BLaER1 (cell line): ENCODE data around the gene TRIM59.

Experiments
- H3K27ac ChIP-seq: shearing (Covaris generic); formaldehyde crosslinking; 2 replicates; pipeline ENCODE4 v1.8.1; 2022
- H3K27me3 ChIP-seq: shearing (Covaris generic); formaldehyde crosslinking; 2 replicates; pipeline ENCODE4 v1.8.1; 2022
- H3K36me3 ChIP-seq: shearing (Covaris generic); formaldehyde crosslinking; 2 replicates; pipeline ENCODE4 v1.8.1; 2022
- H3K4me1 ChIP-seq: shearing (Covaris generic); formaldehyde crosslinking; 2 replicates; pipeline ENCODE4 v1.8.1; 2022
- H3K4me2 ChIP-seq: shearing (Covaris generic); formaldehyde crosslinking; 2 replicates; pipeline ENCODE4 v1.8.1; 2022
- H3K4me3 ChIP-seq: shearing (Covaris generic); formaldehyde crosslinking; 2 replicates; pipeline ENCODE4 v1.8.1; 2022
- H3K9ac ChIP-seq: shearing (Covaris generic); formaldehyde crosslinking; 2 replicates; pipeline ENCODE4 v1.8.1; 2022
- H3K9me3 ChIP-seq: shearing (Covaris generic); formaldehyde crosslinking; 2 replicates; pipeline ENCODE4 v1.8.1; 2022
- H4K20me1 ChIP-seq: shearing (Covaris generic); formaldehyde crosslinking; 2 replicates; pipeline ENCODE4 v1.8.1; 2022
- Cebpa-rat ChIP-seq: shearing (Covaris generic); IDR thresholded peaks from 2 replicates; pipeline ENCODE4 v1.8.1; 2022

The TRIM59 gene, protein sequence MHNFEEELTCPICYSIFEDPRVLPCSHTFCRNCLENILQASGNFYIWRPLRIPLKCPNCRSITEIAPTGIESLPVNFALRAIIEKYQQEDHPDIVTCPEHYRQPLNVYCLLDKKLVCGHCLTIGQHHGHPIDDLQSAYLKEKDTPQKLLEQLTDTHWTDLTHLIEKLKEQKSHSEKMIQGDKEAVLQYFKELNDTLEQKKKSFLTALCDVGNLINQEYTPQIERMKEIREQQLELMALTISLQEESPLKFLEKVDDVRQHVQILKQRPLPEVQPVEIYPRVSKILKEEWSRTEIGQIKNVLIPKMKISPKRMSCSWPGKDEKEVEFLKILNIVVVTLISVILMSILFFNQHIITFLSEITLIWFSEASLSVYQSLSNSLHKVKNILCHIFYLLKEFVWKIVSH

DNA sequence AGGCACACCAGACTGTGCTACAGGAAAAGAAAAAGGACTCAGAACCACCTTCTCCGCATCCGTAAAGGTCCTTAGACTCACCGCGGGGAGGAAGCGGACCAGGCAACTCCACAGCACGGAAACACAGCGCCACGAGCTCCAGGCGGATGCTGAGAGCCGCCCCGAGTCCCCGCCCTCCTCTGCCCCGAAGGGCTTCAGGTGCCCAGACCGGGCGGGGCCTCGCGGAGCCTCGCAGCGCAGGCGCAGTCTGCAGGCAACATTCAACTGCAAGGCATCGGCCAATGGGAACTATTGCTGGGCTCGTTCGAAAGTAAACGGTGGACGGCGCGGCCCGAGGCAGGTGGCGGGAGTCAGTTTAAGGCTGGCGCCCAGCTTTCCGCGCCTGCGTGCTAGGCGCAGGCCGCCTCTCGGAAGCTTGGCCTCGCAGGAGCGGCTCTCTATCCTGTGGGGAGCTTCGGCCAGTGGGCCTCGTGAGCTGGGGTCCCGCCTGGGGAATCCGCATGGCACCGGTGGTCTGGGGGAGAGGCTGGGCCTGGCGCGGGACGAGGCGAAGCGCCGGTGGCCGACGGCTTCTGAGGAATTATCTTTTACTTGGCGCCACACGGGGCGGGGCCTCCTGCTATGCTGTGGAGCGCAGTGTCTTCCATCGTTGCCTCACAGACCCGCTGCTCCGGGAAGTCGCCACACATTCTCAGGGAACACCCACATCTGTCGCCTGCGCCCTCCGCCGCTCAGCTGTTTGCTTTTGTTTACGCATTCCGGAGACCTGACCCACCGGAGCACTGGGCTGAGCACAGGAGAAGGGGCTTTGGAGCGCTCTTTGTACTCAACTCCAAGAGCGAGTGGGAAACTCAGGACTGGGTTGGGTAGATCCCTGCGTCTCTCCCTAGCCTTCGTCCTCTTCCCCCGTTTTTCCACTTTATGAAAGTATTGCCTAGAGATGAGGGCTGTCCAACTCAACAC lies at the start of gene TRIM59:
TSS of gene TRIM59 (minus strand) at position 151 of the 963 bp plus-strand sequence. CDS start 10,603 bp downstream, outside the sequence.
- peak within 1 kb of the TSS; percentile 85 for H3K4me3 ChIP-seq
- H3K36me3 ChIP-seq = peaks cover 16% of the 10 kb centered on the region
- H3K27ac ChIP-seq = peak within 1 kb of the TSS; percentile 83
- H4K20me1 ChIP-seq = no peaks in the 10 kb centered on the region
- no peaks in the 10 kb centered on the region for H3K27me3 ChIP-seq
- H3K4me1 ChIP-seq = peaks cover 25% of the 10 kb centered on the region
- no peak for TF ChIP-seq Cebpa-rat
- peaks cover 15% of the 10 kb centered on the region; the same call in 1 of the 2 replicates for H3K9me3 ChIP-seq
- peak within 1 kb of the TSS; percentile 87 for H3K9ac ChIP-seq
- peak within 1 kb of the TSS; percentile 54 for H3K4me2 ChIP-seq

DNA sequence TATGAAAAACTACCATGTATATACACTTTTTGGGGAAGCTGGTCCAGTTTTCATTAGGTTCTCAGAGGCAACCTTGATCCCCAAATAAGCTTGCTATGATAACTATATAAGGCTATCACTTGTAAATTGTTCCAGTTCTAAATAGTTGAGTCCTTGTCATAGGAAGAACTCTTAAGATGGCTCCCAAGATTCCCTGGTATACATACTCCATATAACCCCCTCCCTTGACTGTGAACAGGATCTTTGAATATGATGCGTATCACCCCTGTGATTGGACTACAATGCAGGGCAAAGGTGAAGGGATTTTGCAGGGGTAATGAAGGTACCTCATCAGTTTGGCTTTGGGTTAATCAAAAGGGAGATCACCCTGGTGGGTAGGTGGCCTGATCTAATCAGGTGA lies 48.6 kb upstream of the TRIM59 start:
- H4K20me1 ChIP-seq = no peaks in the 10 kb centered on the region
- no peak overlapping the region for H3K4me2 ChIP-seq
- no peaks in the 10 kb centered on the region for H3K4me1 ChIP-seq
- peaks cover 66% of the 10 kb centered on the region for H3K36me3 ChIP-seq
- no peak for TF ChIP-seq Cebpa-rat
- H3K9ac ChIP-seq = no peak overlapping the region
- no peaks in the 10 kb centered on the region for H3K27me3 ChIP-seq
- no peak overlapping the region for H3K4me3 ChIP-seq
- H3K9me3 ChIP-seq = no peaks in the 10 kb centered on the region
- no peak overlapping the region for H3K27ac ChIP-seq

DNA sequence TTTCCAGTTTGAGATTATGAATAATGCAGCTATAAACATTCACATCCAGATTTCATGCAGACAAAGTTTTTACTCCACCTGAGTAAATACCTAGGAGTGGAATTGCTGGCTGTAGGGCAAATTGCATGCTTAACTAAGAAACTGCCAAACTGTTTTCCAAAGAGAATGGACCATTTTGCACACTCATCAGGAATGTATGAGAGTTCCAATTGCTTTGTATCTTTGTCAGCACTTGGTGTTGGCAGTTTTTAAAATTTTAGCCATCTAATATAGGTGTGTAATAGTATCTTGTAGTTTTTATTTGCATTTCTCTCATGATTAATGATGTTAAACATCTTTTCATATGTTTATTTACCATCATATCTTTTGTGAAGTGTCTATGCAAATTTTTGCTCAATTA lies 40.6 kb upstream of the TRIM59 start:
- Histone ChIP-seq H3K27ac (no peak overlapping the region), H3K4me2 (no peak overlapping the region), H3K36me3 (no peaks in the 10 kb centered on the region), H3K4me3 (no peak overlapping the region), H3K9ac (no peak overlapping the region), H4K20me1 (no peaks in the 10 kb centered on the region), H3K27me3 (no peaks in the 10 kb centered on the region), H3K9me3 (no peaks in the 10 kb centered on the region), H3K4me1 (peaks cover 6% of the 10 kb centered on the region; the same call in 1 of the 2 replicates)
- TF ChIP-seq Cebpa-rat = no peak

DNA sequence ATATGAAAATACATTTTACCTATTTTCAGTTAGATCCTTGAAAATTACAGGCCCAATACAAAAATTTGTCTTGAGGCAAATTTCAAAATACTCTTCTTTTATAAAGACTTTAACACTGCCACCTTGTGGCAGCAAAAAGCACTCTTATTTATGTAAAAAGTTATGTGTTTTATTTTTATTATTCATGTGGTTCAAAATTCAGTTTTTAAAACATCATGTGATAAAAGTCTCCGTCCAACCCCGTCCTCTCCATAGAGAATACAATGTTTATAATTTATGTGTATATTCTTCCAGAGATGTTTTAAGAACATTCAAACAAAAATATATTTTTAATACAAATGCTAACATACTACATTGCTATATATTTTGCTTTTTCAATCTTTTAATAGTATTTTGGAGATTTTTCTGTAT lies 36.9 kb upstream of the TRIM59 start:
- Histone ChIP-seq H3K27me3 (no peaks in the 10 kb centered on the region), H3K4me3 (no peak overlapping the region; the same call in 1 of the 2 replicates), H3K27ac (no peak overlapping the region), H3K4me1 (peaks cover 6% of the 10 kb centered on the region; the same call in 1 of the 2 replicates), H3K9me3 (no peaks in the 10 kb centered on the region), H4K20me1 (no peaks in the 10 kb centered on the region), H3K4me2 (no peak overlapping the region), H3K36me3 (no peaks in the 10 kb centered on the region), H3K9ac (no peak overlapping the region)
- TF ChIP-seq Cebpa-rat = no peak

DNA sequence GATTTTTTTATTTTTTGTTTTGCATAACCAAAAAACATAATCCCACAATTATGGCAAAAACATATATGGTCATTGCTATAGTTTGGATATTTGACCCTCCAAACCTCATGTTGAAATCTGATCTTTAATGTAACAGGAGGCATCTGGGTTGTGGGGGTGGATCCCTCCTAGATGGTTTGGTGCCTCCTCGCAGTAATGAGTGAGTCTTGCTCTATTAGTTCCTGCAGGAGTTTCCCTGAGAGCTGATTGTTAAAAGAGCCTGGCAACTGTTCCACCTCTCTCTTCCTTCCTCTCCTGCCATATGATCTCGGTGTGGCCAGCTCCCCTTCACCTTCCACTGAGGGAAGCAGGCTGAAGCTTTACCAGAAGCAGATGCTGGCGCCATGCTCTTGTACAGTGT lies 33.2 kb upstream of the TRIM59 start:
- no peak for TF ChIP-seq Cebpa-rat
- Histone ChIP-seq H4K20me1 (no peaks in the 10 kb centered on the region), H3K27me3 (no peaks in the 10 kb centered on the region), H3K4me1 (peaks cover 6% of the 10 kb centered on the region; the same call in 1 of the 2 replicates), H3K4me2 (no peak overlapping the region), H3K9me3 (no peaks in the 10 kb centered on the region), H3K4me3 (no peak overlapping the region), H3K27ac (no peak overlapping the region), H3K36me3 (no peaks in the 10 kb centered on the region), H3K9ac (no peak overlapping the region)

DNA sequence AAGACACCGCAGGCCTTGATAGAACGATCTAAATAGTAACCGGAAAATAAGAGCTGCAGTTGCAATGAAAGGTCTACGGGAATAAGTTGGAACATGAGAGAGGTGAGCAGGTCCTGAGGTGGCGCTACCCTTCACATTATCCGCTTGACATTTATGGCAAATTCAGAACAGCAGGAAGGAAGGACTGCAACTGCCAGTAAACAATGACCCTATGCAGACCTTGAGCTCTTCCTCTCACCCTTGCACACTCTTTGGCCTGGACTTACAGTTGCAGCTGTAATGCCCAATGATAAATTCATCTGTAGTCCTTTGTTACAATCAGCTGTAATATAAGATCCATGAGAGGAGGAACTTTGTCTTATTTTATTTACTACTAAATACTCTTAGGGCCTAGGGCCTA lies 32.3 kb upstream of the TRIM59 start:
- H3K9ac ChIP-seq = no peak overlapping the region

DNA sequence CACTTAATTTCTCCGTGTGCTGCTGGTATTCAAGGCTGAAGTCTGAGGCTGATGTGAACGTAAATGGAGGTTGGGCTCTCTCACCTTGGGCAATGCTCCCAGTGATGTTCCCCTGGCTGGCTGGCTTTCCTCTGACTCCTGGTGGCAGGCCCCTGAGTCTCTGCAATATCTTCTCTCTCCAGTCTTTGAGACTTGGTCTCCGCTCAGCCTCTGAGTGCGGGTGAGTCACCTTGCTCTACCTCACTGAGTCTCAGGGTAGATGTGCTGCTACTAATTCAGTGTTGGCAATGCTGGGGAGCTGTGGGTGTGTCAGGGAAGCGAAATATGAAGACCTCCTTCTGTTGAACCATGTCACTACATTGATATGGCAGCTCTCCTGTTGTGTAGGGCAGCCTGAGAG lies 31.3 kb upstream of the TRIM59 start:
- Histone ChIP-seq H3K27ac (no peak overlapping the region), H3K27me3 (no peaks in the 10 kb centered on the region), H3K4me1 (peaks cover 3% of the 10 kb centered on the region; the same call in 1 of the 2 replicates), H3K4me3 (no peak overlapping the region), H3K36me3 (no peaks in the 10 kb centered on the region), H3K4me2 (no peak overlapping the region), H3K9ac (no peak overlapping the region), H3K9me3 (no peaks in the 10 kb centered on the region), H4K20me1 (no peaks in the 10 kb centered on the region)
- TF ChIP-seq Cebpa-rat = no peak

More for the DNA sequence above, 32.3 kb upstream of the TRIM59 start:
- H3K36me3 ChIP-seq = no peaks in the 10 kb centered on the region
- H3K27ac ChIP-seq = no peak overlapping the region
- H3K27me3 ChIP-seq = no peaks in the 10 kb centered on the region
- TF ChIP-seq Cebpa-rat = no peak
- H4K20me1 ChIP-seq = no peaks in the 10 kb centered on the region
- no peak overlapping the region for H3K4me2 ChIP-seq
- no peak overlapping the region for H3K4me3 ChIP-seq
- peaks cover 6% of the 10 kb centered on the region; the same call in 1 of the 2 replicates for H3K4me1 ChIP-seq
- H3K9me3 ChIP-seq = no peaks in the 10 kb centered on the region

DNA sequence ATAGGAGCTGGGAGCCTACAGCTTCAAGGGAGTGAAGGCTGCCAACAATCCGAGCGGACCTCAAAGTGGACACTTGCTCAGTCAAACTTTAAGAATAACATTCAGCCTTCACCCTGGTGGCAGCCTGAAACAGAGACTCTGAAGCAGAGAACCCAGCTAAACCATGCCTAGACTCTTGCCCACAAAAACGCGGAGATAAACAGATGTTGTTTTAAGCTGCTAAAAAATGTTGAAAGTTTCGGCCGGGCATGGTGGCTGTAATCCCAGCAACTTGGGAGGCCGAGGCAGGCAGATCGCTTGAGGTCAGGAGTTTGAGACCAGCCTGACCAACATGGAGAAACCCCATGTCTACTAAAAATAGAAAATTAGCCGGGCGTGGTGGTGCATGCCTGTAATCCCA lies 29.8 kb upstream of the TRIM59 start:
- no peak overlapping the region for H3K27ac ChIP-seq
- H3K4me1 ChIP-seq = no peaks in the 10 kb centered on the region
- no peak overlapping the region for H3K4me2 ChIP-seq
- H3K36me3 ChIP-seq = no peaks in the 10 kb centered on the region
- H3K27me3 ChIP-seq = no peaks in the 10 kb centered on the region
- no peak for TF ChIP-seq Cebpa-rat
- no peaks in the 10 kb centered on the region for H3K9me3 ChIP-seq
- H4K20me1 ChIP-seq = no peaks in the 10 kb centered on the region
- H3K4me3 ChIP-seq = no peak overlapping the region
- no peak overlapping the region for H3K9ac ChIP-seq

DNA sequence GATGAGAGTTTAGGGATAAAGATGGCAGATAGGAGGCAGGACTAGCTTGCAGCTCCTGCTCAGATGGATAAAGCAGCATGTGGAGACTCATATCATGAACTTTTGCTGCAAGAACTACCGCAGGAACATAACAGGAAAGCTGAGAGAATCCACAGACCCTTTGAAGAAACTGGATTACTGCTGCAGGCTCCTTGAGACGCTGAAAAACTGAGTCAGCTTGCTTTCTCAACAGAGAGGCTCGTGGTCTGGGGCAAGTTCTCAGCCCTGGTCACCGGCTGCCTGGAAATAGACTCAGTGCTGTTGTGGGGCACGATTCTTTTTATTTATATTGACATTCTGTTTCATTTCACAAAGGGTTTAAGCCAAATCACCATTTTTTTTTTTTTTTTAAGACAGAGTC lies 28.8 kb upstream of the TRIM59 start:
- no peak for TF ChIP-seq Cebpa-rat
- no peak overlapping the region for H3K9ac ChIP-seq
- H3K4me2 ChIP-seq = no peak overlapping the region
- no peaks in the 10 kb centered on the region for H3K4me1 ChIP-seq
- no peak overlapping the region for H3K4me3 ChIP-seq
- no peak overlapping the region for H3K27ac ChIP-seq
- no peaks in the 10 kb centered on the region for H3K9me3 ChIP-seq
- H3K36me3 ChIP-seq = no peaks in the 10 kb centered on the region
- H3K27me3 ChIP-seq = no peaks in the 10 kb centered on the region
- H4K20me1 ChIP-seq = no peaks in the 10 kb centered on the region

DNA sequence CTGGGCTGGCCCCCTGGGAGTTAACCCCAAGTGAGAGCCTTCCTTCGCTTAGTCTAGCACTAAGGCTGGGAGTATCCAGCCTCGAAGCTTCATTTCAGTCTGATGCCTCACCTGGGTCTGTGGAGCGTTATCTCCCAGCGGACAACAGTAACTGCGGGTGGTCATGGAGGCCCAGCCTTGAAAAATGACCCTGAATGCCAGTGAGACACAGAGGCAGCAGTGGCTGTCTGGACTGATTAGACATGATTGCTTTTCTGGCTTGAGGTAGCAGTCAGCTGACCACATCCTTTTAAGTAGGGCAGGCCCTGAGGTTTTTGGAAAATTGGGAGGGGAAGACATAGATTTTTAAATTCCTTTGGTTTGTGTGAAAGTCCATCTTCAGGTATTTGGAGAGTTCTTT lies 28.2 kb upstream of the TRIM59 start:
- Histone ChIP-seq H3K9ac (no peak overlapping the region), H3K36me3 (no peaks in the 10 kb centered on the region)

More for the DNA sequence above, 28.2 kb upstream of the TRIM59 start:
- H3K4me2 ChIP-seq = no peak overlapping the region
- no peak overlapping the region for H3K4me3 ChIP-seq
- H4K20me1 ChIP-seq = no peaks in the 10 kb centered on the region
- H3K27me3 ChIP-seq = no peaks in the 10 kb centered on the region
- no peaks in the 10 kb centered on the region for H3K4me1 ChIP-seq
- TF ChIP-seq Cebpa-rat = no peak
- H3K27ac ChIP-seq = no peak overlapping the region
- 0 out of 2 replicates have a peak, but pooled peaks cover 1% of the 10 kb centered on the region for H3K9me3 ChIP-seq
